ENCODE results near the gene OSBPL5. TPM values are rescaled to one million over a fixed set of nuclear protein-coding genes. Genes with fewer than 3 reads are reported as not detected.
A peak's percentile ranks its signal among the peaks of the same experiment; 100 is the strongest.

The OSBPL5 gene
- total RNA-seq, 3 donors from 2014 or later (not counting 1 experiment from before 2014, with no cell fraction given) = 375 to 522 (median 377) TPM

DNA sequence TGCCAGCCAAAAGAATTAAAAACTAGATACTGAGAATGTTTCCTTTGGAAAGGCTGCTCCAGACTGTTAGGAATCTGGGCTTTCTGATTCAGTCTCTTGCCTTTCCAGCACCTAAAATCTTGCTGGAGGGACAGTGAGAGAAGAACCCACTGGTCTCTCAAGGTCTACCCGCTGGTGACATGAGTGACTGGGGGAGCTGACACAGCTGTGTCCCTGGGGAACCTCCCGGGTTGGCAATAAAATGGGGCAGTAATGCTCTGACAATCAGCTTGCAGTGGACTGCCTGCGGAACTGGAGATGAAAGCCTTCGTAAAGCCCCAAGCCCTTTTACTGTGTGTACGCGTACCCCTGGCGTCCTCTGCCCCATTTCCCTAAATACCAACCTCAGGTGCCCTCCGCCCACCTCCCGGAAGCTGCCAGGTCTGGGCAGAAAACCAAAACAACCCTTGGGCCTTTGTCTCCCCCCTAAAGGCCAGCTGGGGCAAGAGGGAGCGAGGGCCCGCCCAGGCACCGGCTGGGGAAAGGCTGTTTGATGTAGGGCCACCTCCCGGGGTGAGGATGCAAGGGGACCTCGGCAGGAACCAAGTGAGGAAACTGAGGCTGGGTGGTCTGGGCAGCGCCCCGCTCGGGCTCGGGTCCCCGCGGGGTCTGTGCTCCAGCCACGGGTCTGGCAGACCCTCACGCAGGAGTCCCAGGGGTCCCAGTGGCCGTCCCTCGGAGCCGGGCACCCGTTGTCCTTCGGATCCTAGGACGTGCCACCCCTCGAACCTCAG is 108.6 kb downstream of the OSBPL5 start:
- ATAC-seq (peak in 1 of 3 donors; percentile 6), DNase-seq (peak in 1 of 2 donors; percentile 50)
- peaks cover 36 to 40% of the 10 kb centered on the region in 2 donors for H3K4me1 Mint-ChIP-seq
- Histone ChIP-seq H3K4me1 (ENCODE audit: control insufficient read depth, insufficient read depth, low read length) (peaks cover 27% of the 10 kb centered on the region), H3K36me3 (ENCODE audit: control insufficient read depth, insufficient read depth, low read length) (peaks cover 2% of the 10 kb centered on the region), H3K4me3 (ENCODE audit: low read length) (peak overlapping the region; percentile 83), H3K27ac (ENCODE audit: low read length) (peak overlapping the region; percentile 37), H3K9me3 (ENCODE audit: control insufficient read depth, insufficient read depth, low read length) (no peaks in the 10 kb centered on the region), H3K27me3 (ENCODE audit: control insufficient read depth, insufficient read depth, low read length) (no peaks in the 10 kb centered on the region)
- intact Hi-C loops (cut with micrococcal nuclease) = loop anchor here (5.0 kb wide), 1 partner anchor 64 kb away; the partner anchor contains the start of gene NAP1L4
- no peaks in the 10 kb centered on the region for H3K36me3 Mint-ChIP-seq
- TF ChIP-seq, protein P1, sequence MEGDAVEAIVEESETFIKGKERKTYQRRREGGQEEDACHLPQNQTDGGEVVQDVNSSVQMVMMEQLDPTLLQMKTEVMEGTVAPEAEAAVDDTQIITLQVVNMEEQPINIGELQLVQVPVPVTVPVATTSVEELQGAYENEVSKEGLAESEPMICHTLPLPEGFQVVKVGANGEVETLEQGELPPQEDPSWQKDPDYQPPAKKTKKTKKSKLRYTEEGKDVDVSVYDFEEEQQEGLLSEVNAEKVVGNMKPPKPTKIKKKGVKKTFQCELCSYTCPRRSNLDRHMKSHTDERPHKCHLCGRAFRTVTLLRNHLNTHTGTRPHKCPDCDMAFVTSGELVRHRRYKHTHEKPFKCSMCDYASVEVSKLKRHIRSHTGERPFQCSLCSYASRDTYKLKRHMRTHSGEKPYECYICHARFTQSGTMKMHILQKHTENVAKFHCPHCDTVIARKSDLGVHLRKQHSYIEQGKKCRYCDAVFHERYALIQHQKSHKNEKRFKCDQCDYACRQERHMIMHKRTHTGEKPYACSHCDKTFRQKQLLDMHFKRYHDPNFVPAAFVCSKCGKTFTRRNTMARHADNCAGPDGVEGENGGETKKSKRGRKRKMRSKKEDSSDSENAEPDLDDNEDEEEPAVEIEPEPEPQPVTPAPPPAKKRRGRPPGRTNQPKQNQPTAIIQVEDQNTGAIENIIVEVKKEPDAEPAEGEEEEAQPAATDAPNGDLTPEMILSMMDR (IDR thresholded peaks at IDR 0.05) = no peak
- H3K27me3 Mint-ChIP-seq (ENCODE audit: low read depth in 2 of 2) = no peaks in the 10 kb centered on the region
- H3K9me3 Mint-ChIP-seq = no peaks in the 10 kb centered on the region
- peak overlapping the region; percentile 91 for H3K4me3 Mint-ChIP-seq
- H3K27ac Mint-ChIP-seq = peak overlapping the region; percentile 80 to 93
- 7% methylated on average over 29 of the region's 29 CpGs for WGBS (ENCODE audit: insufficient coverage)

DNA sequence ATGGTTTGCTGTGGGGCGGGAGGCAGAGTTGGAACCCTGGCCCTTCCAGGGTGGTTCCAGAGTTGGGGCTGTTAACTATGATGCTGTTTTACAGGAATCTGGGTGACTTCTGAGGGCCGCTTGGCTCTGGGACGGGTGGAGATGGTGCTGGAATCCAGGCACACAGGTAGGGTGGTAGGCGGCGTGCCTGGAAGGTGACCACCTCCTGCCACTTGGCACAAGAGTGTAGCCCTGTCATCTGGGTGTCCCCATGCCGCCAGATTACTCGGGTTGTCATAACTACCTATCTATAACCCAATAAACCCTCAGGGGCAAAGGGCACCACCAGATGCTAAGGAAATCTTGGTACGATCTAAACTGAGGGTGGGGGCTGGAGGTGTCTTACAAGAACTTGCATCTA is 109.2 kb downstream of the OSBPL5 start:
- intact Hi-C loops (cut with micrococcal nuclease) = loop anchor here (5.0 kb wide), 1 partner anchor 64 kb away; the partner anchor contains the start of gene NAP1L4
- Mint-ChIP-seq H3K27ac (peak overlapping the region; percentile 71 to 93), H3K9me3 (no peaks in the 10 kb centered on the region), H3K36me3 (no peaks in the 10 kb centered on the region), H3K27me3 (ENCODE audit: low read depth in 2 of 2) (no peaks in the 10 kb centered on the region), H3K4me1 (peaks cover 41 to 46% of the 10 kb centered on the region in 2 donors), H3K4me3 (peak overlapping the region; percentile 91)
- peaks cover 27% of the 10 kb centered on the region for H3K4me1 ChIP-seq (ENCODE audit: control insufficient read depth, insufficient read depth, low read length)
- 78% methylated on average over 8 of the region's 8 CpGs for WGBS (ENCODE audit: insufficient coverage)
- H3K9me3 ChIP-seq (ENCODE audit: control insufficient read depth, insufficient read depth, low read length) = no peaks in the 10 kb centered on the region
- H3K27me3 ChIP-seq (ENCODE audit: control insufficient read depth, insufficient read depth, low read length) = no peaks in the 10 kb centered on the region
- H3K36me3 ChIP-seq (ENCODE audit: control insufficient read depth, insufficient read depth, low read length) = peaks cover 2% of the 10 kb centered on the region
- H3K27ac ChIP-seq (ENCODE audit: low read length) = no peak overlapping the region
- TF ChIP-seq, protein P1 (IDR thresholded peaks at IDR 0.05) = no peak
- ATAC-seq (no peak), DNase-seq (no peak)
- no peak overlapping the region for H3K4me3 ChIP-seq (ENCODE audit: low read length)

DNA sequence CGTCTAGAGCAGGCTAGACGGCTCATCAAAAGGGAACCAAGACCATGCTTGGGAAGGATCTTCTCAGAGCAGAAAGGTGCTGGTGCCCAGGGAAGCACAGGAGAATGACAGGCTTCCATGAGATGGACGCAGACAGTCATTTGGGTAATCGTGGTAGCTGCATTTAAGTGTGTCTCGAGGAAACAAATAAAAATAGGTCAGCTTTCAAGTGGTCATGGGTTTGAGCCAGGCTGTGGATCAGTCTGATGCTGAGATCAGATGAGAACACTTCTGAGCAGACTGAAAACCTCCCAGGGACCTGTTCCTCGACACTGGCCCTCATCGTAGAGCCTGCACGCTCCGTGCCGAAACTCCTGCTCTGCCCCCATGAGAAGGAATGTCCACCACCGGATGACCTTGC is 112.5 kb downstream of the OSBPL5 start:
- WGBS (ENCODE audit: insufficient coverage) = 75% methylated on average over 11 of the region's 11 CpGs

More for the DNA sequence above, 112.5 kb downstream of the OSBPL5 start:
- Histone ChIP-seq H3K9me3 (ENCODE audit: control insufficient read depth, insufficient read depth, low read length) (no peaks in the 10 kb centered on the region), H3K27me3 (ENCODE audit: control insufficient read depth, insufficient read depth, low read length) (no peaks in the 10 kb centered on the region), H3K4me3 (ENCODE audit: low read length) (no peak overlapping the region), H3K27ac (ENCODE audit: low read length) (no peak overlapping the region), H3K36me3 (ENCODE audit: control insufficient read depth, insufficient read depth, low read length) (peaks cover 2% of the 10 kb centered on the region), H3K4me1 (ENCODE audit: control insufficient read depth, insufficient read depth, low read length) (peaks cover 39% of the 10 kb centered on the region)
- DNase-seq (no peak), ATAC-seq (no peak)
- no peaks in the 10 kb centered on the region for H3K36me3 Mint-ChIP-seq
- intact Hi-C loops (cut with micrococcal nuclease) = no loop called here
- H3K4me3 Mint-ChIP-seq = no peak overlapping the region
- TF ChIP-seq, protein P1 (IDR thresholded peaks at IDR 0.05) = no peak
- peak overlapping the region in 1 of 2 donors; percentile 44 for H3K27ac Mint-ChIP-seq
- H3K9me3 Mint-ChIP-seq = no peaks in the 10 kb centered on the region
- H3K27me3 Mint-ChIP-seq (ENCODE audit: low read depth in 2 of 2) = no peaks in the 10 kb centered on the region
- peaks cover 48 to 60% of the 10 kb centered on the region in 2 donors for H3K4me1 Mint-ChIP-seq
